GM12872 (cell line): ENCODE data around the gene PLEKHO2.

Experiments
- TF ChIP-seq, protein P1 (sequence below): IDR thresholded peaks from 3 replicates; pipeline ENCODE4 v1.5.1; 2011; ENCODE audit warnings: low read depth, mild to moderate bottlenecking, low read length, moderate library complexity; ENCODE audit not compliant: insufficient read depth

The PLEKHO2 gene

GRCh38 chr15:64901141-64901540, 59.4 kb downstream of the PLEKHO2 start:
- TF ChIP-seq, protein P1, sequence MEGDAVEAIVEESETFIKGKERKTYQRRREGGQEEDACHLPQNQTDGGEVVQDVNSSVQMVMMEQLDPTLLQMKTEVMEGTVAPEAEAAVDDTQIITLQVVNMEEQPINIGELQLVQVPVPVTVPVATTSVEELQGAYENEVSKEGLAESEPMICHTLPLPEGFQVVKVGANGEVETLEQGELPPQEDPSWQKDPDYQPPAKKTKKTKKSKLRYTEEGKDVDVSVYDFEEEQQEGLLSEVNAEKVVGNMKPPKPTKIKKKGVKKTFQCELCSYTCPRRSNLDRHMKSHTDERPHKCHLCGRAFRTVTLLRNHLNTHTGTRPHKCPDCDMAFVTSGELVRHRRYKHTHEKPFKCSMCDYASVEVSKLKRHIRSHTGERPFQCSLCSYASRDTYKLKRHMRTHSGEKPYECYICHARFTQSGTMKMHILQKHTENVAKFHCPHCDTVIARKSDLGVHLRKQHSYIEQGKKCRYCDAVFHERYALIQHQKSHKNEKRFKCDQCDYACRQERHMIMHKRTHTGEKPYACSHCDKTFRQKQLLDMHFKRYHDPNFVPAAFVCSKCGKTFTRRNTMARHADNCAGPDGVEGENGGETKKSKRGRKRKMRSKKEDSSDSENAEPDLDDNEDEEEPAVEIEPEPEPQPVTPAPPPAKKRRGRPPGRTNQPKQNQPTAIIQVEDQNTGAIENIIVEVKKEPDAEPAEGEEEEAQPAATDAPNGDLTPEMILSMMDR = no peak

- TF ChIP-seq, protein P1 = no peak
Observed at GRCh38 chr15:64901914-64902313, 60.2 kb downstream of the PLEKHO2 start.

- TF ChIP-seq, protein P1 = no peak
Observed at GRCh38 chr15:64902863-64903262, 61.1 kb downstream of the PLEKHO2 start.

DNA sequence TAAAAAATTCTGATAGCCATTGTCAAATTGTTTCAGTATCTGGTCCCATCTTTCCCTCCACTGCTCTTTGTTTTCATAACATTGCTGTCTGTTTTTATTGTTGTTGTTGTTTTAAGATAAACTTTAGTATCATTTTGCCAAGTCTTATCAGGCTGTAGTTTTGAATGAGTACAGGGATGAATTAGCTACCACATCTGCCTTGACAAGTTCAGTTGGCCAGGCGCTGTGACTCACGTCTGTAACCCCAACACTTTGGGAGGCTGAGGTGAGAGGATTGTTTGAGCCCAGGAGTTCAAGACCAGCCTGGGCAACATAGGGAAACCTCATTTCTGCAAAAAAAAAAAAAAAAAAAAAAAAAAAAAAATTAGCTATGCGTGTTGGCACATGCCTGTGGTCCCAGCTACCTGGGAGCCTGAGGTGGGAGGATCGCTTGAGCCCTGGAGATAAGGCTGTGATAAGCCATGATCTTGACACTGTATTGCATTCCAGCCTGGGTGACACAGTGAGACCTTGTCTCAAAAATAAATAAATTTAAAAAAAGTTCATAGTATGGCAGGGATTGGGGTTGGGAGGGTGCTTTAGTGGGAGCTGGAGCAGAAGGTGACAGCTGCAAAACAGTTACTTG, 61.7 kb downstream of the PLEKHO2 start:
- TF ChIP-seq, protein P1 = no peak

GRCh38 chr15:64904189-64904588, 62.5 kb downstream of the PLEKHO2 start:
- TF ChIP-seq, protein P1 = no peak

GRCh38 chr15:64905119-64905831, 63.6 kb downstream of the PLEKHO2 start:
- TF ChIP-seq, protein P1 = peak; percentile 94

DNA sequence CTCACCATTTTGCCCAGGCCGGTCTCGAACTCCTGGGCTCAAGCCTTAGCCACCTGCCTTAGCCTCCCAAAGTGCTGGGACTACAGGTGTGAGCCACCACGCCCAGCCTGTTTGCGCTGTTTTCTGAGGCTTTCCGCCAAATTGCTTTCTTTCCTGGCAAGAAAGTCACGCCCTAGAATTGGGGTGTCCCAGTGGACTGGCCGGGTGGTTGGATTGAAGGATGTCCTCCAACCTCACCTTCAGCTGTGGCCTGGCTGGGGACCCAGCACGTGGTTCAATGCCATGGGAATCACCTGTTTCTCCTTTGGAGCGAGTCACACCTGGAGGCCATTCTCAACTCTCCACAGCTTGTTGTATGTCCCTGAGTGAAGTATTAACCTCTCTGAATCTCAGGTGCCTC, 64.2 kb downstream of the PLEKHO2 start:
- TF ChIP-seq, protein P1 = no peak
